GM23338 (cell line): ENCODE data around the gene DRC1. TPM values are rescaled to one million over a fixed set of nuclear protein-coding genes. Genes with fewer than 3 reads are reported as not detected.

ENCODE experiments used
- ATAC-seq: fragments of 200-7000 bp; cut with Tn5 transposase; 3 replicates; pipeline ENCODE4 v1.9.1; 2020
- DNase-seq: peaks from one replicate; pipeline ENCODE4 v3.0.0-alpha.2; 2015; ENCODE audit warnings: low spot score
- H2AFZ ChIP-seq: fragments of 200-600 bp; sonication (generic); 2 replicates; pipeline ENCODE4 v1.8.0; 2016; ENCODE audit warnings: antibody characterized with exemption, mild to moderate bottlenecking, moderate library complexity
- H3F3A ChIP-seq: fragments of 200-600 bp; sonication (generic); replicated peaks from 2 replicates; pipeline ENCODE4 v1.8.0; 2017; ENCODE audit warnings: antibody characterized with exemption, mixed run types, low read depth
- H3K27ac ChIP-seq: fragments of 200-600 bp; sonication (generic); 2 replicates; pipeline ENCODE4 v1.6.1; 2016; ENCODE audit warnings: low read depth
- H3K27me3 ChIP-seq: fragments of 200-600 bp; sonication (generic); 2 replicates; pipeline ENCODE4 v1.8.0; 2016; ENCODE audit warnings: mild to moderate bottlenecking, mixed run types, moderate library complexity; ENCODE audit not compliant: insufficient read depth
- H3K36me3 ChIP-seq: fragments of 200-600 bp; sonication (generic); 2 replicates; pipeline ENCODE4 v1.8.0; 2016; ENCODE audit warnings: mild to moderate bottlenecking; ENCODE audit not compliant: insufficient read depth
- H3K4me1 ChIP-seq: fragments of 200-600 bp; sonication (generic); 2 replicates; pipeline ENCODE4 v1.8.0; 2016; ENCODE audit warnings: mild to moderate bottlenecking, moderate library complexity; ENCODE audit not compliant: insufficient read depth
- H3K4me2 ChIP-seq: fragments of 200-600 bp; sonication (generic); 2 replicates; pipeline ENCODE4 v1.7.1; 2017; ENCODE audit warnings: mixed run types
- H3K4me3 ChIP-seq: fragments of 200-600 bp; sonication (generic); 2 replicates; pipeline ENCODE4 v1.6.1; 2016; ENCODE audit warnings: mixed run types
- H3K79me2 ChIP-seq: fragments of 200-600 bp; sonication (generic); replicated peaks from 2 replicates; pipeline ENCODE4 v1.8.0; 2017; ENCODE audit warnings: mild to moderate bottlenecking; ENCODE audit not compliant: insufficient read depth
- H3K9me2 ChIP-seq: fragments of 200-600 bp; sonication (generic); 2 replicates; pipeline ENCODE4 v1.8.0; 2017; ENCODE audit not compliant: insufficient read depth
- H4K20me1 ChIP-seq: fragments of 200-600 bp; sonication (generic); replicated peaks from 2 replicates; pipeline ENCODE4 v1.8.0; 2017; ENCODE audit warnings: mild to moderate bottlenecking; ENCODE audit not compliant: insufficient read depth
- H3K27ac Mint-ChIP-seq: 2 replicates; pipeline ENCODE4 v1.8.0; 2020; ENCODE audit warnings: inconsistent platforms, mild to moderate bottlenecking, moderate library complexity, mixed read lengths
- H3K27me3 Mint-ChIP-seq: 3 replicates; pipeline ENCODE4 v1.8.0; 2022; ENCODE audit warnings: low read depth, mild to moderate bottlenecking, moderate library complexity, mixed read lengths, inconsistent platforms; ENCODE audit not compliant: insufficient read depth, poor library complexity
- H3K36me3 Mint-ChIP-seq: 3 replicates; pipeline ENCODE4 v1.8.0; 2021; ENCODE audit warnings: low read depth, mild to moderate bottlenecking, inconsistent platforms, moderate library complexity, mixed read lengths
- H3K4me1 Mint-ChIP-seq: 3 replicates; pipeline ENCODE4 v1.8.0; 2020; ENCODE audit warnings: mild to moderate bottlenecking, inconsistent platforms, mixed read lengths
- H3K4me3 Mint-ChIP-seq: 3 replicates; pipeline ENCODE4 v1.8.0; 2021; ENCODE audit warnings: moderate library complexity, mild to moderate bottlenecking, inconsistent platforms, mixed read lengths
- H3K9me3 Mint-ChIP-seq: 3 replicates; pipeline ENCODE4 v1.8.0; 2020; ENCODE audit warnings: moderate library complexity, mild to moderate bottlenecking, inconsistent platforms, mixed read lengths
- CREB1 ChIP-seq: fragments of 250-450 bp; sonication (Bioruptor Pico); IDR thresholded peaks from 2 replicates; pipeline ENCODE4 v1.5.0; 2020; ENCODE audit warnings: low read depth, mild to moderate bottlenecking, moderate library complexity
- EZH2phosphoT487 ChIP-seq: fragments of 200-600 bp; sonication (generic); IDR thresholded peaks from one replicate; pipeline ENCODE4 v1.8.1; 2018; ENCODE audit warnings: antibody characterized with exemption; ENCODE audit not compliant: unreplicated experiment
- JUNB ChIP-seq: IDR thresholded peaks from one replicate; pipeline ENCODE4 v1.6.1; 2016; ENCODE audit warnings: antibody characterized with exemption; ENCODE audit not compliant: unreplicated experiment
- NANOG ChIP-seq: IDR thresholded peaks from 2 replicates; pipeline ENCODE4 v1.6.1; 2016; ENCODE audit warnings: antibody characterized with exemption, borderline replicate concordance
- POLR2AphosphoS5 ChIP-seq: IDR thresholded peaks from 2 replicates; pipeline ENCODE4 v1.6.1; 2016; ENCODE audit warnings: antibody characterized with exemption, low read depth
- STAT1 ChIP-seq: IDR thresholded peaks from one replicate; pipeline ENCODE4 v1.6.1; 2016; ENCODE audit warnings: antibody characterized with exemption; ENCODE audit not compliant: unreplicated experiment
- ZNF114 ChIP-seq: fragments of 250-450 bp; sonication (Bioruptor Pico); IDR thresholded peaks from 2 replicates; pipeline ENCODE4 v1.5.0; 2020; ENCODE audit warnings: mild to moderate bottlenecking, moderate library complexity
- ZNF331 ChIP-seq: fragments of 250-450 bp; sonication (Bioruptor Pico); IDR thresholded peaks from 2 replicates; pipeline ENCODE4 v1.5.0; 2020; ENCODE audit warnings: low read depth, mild to moderate bottlenecking, moderate library complexity
- polyA plus RNA-seq: library from polyadenylated mRNA; unstranded; fragments of >200 nt; fragmentation: Nextera tagmentation; extraction: Ambion mirVana; gene quantifications from 2 replicates; pipeline ENCODE4 v1.2.1, GENCODE V29; 2016
- total RNA-seq: library from RNA; depleted of rRNA; stranded (reverse); fragments of >200 nt; shearing (Covaris generic); gene quantifications from 2 replicates; pipeline ENCODE4 v1.2.3, GENCODE V29; 2014
- TF ChIP-seq, protein P1 (sequence below): IDR thresholded peaks from one replicate; pipeline ENCODE4 v1.6.1; 2018; ENCODE audit warnings: antibody characterized with exemption; ENCODE audit not compliant: unreplicated experiment
- TF ChIP-seq, protein P2 (sequence below), 2 experiments: fragments of 200-600 bp in 1 of 2; sonication (generic) in 1 of 2; conservative IDR thresholded peaks; 2 replicates each; pipeline versions ENCODE4 v1.5.1 to v1.6.1; 2016 to 2017; ENCODE audit warnings: antibody characterized with exemption in 2 of 2, low read depth in 2 of 2, mild to moderate bottlenecking in 2 of 2, moderate library complexity in 1 of 2
- TF ChIP-seq, protein P3 (sequence below): IDR thresholded peaks from 2 replicates; pipeline ENCODE4 v1.6.1; 2016; ENCODE audit warnings: antibody characterized with exemption

The DRC1 gene
- total and polyA plus RNA-seq, 2 experiments from 2014 or later: 0.45 TPM; not detected in 1

DNA sequence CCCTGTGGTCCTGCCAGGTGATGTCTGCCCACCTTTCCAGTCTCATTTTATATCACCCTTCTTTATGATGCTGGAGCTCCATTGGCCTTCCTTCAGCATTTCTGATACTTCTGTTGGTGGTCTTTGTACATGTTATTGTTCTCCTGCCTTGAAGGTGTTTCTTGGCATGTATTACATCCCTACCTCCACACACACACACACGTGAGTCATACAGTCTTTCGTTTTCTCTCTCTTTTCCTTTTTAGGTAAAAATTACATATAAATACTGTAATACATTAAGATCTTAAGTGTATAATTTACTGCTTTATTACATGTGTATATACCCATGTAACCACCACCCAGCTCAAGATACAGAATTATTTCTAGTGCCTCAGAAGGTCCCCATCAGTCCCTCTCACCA lies 44.9 kb upstream of the DRC1 start:
- Histone ChIP-seq H3K9me2 (no peaks in the 10 kb centered on the region), H4K20me1 (peaks cover 52% of the 10 kb centered on the region), H3K4me2 (no peak overlapping the region), H3F3A (no peaks in the 10 kb centered on the region), H2AFZ (no peak overlapping the region), H3K36me3 (no peaks in the 10 kb centered on the region), H3K27ac (no peak overlapping the region), H3K27me3 (no peaks in the 10 kb centered on the region), H3K4me3 (no peak overlapping the region), H3K4me1 (peaks cover 6% of the 10 kb centered on the region; the same call in 1 of the 2 replicates), H3K79me2 (peaks cover 100% of the 10 kb centered on the region)
- Mint-ChIP-seq H3K4me1 (peaks cover 23% of the 10 kb centered on the region), H3K9me3 (no peaks in the 10 kb centered on the region), H3K27me3 (no peaks in the 10 kb centered on the region), H3K36me3 (peaks cover 12% of the 10 kb centered on the region), H3K27ac (no peak overlapping the region), H3K4me3 (no peak overlapping the region)
- no peak for ATAC-seq
- TF ChIP-seq POLR2AphosphoS5: no peak
- TF ChIP-seq, protein P1, sequence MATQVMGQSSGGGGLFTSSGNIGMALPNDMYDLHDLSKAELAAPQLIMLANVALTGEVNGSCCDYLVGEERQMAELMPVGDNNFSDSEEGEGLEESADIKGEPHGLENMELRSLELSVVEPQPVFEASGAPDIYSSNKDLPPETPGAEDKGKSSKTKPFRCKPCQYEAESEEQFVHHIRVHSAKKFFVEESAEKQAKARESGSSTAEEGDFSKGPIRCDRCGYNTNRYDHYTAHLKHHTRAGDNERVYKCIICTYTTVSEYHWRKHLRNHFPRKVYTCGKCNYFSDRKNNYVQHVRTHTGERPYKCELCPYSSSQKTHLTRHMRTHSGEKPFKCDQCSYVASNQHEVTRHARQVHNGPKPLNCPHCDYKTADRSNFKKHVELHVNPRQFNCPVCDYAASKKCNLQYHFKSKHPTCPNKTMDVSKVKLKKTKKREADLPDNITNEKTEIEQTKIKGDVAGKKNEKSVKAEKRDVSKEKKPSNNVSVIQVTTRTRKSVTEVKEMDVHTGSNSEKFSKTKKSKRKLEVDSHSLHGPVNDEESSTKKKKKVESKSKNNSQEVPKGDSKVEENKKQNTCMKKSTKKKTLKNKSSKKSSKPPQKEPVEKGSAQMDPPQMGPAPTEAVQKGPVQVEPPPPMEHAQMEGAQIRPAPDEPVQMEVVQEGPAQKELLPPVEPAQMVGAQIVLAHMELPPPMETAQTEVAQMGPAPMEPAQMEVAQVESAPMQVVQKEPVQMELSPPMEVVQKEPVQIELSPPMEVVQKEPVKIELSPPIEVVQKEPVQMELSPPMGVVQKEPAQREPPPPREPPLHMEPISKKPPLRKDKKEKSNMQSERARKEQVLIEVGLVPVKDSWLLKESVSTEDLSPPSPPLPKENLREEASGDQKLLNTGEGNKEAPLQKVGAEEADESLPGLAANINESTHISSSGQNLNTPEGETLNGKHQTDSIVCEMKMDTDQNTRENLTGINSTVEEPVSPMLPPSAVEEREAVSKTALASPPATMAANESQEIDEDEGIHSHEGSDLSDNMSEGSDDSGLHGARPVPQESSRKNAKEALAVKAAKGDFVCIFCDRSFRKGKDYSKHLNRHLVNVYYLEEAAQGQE: no peak
- TF ChIP-seq EZH2phosphoT487: no peak
- TF ChIP-seq, protein P2, sequence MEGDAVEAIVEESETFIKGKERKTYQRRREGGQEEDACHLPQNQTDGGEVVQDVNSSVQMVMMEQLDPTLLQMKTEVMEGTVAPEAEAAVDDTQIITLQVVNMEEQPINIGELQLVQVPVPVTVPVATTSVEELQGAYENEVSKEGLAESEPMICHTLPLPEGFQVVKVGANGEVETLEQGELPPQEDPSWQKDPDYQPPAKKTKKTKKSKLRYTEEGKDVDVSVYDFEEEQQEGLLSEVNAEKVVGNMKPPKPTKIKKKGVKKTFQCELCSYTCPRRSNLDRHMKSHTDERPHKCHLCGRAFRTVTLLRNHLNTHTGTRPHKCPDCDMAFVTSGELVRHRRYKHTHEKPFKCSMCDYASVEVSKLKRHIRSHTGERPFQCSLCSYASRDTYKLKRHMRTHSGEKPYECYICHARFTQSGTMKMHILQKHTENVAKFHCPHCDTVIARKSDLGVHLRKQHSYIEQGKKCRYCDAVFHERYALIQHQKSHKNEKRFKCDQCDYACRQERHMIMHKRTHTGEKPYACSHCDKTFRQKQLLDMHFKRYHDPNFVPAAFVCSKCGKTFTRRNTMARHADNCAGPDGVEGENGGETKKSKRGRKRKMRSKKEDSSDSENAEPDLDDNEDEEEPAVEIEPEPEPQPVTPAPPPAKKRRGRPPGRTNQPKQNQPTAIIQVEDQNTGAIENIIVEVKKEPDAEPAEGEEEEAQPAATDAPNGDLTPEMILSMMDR (conservative IDR thresholded peaks at IDR 0.05; ENCODE audit: low read depth in 2 of 2): no peak
- no peak for TF ChIP-seq ZNF331
- TF ChIP-seq JUNB: no peak
- no peak for TF ChIP-seq ZNF114 (CRISPR knock-in tag)
- TF ChIP-seq NANOG: no peak
- TF ChIP-seq, protein P3, sequence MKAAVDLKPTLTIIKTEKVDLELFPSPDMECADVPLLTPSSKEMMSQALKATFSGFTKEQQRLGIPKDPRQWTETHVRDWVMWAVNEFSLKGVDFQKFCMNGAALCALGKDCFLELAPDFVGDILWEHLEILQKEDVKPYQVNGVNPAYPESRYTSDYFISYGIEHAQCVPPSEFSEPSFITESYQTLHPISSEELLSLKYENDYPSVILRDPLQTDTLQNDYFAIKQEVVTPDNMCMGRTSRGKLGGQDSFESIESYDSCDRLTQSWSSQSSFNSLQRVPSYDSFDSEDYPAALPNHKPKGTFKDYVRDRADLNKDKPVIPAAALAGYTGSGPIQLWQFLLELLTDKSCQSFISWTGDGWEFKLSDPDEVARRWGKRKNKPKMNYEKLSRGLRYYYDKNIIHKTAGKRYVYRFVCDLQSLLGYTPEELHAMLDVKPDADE: no peak
- TF ChIP-seq STAT1: no peak
- TF ChIP-seq CREB1 (CRISPR knock-in tag): no peak
- no peak for DNase-seq
